ENCODE measurements around the gene DLD. TPM values are rescaled to one million over a fixed set of nuclear protein-coding genes. Genes with fewer than 3 reads are reported as not detected.

Gene DLD, protein sequence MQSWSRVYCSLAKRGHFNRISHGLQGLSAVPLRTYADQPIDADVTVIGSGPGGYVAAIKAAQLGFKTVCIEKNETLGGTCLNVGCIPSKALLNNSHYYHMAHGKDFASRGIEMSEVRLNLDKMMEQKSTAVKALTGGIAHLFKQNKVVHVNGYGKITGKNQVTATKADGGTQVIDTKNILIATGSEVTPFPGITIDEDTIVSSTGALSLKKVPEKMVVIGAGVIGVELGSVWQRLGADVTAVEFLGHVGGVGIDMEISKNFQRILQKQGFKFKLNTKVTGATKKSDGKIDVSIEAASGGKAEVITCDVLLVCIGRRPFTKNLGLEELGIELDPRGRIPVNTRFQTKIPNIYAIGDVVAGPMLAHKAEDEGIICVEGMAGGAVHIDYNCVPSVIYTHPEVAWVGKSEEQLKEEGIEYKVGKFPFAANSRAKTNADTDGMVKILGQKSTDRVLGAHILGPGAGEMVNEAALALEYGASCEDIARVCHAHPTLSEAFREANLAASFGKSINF
- 63.7 and 71.4 TPM in 2 replicates for total RNA-seq (2021; fragmentation: NEBNext Ultra II Directional; extraction: Animal tissue kit (Norgen Biotek cat#: 25700))
- 67.8 and 88.5 TPM in 2 replicates for polyA plus RNA-seq (2011; rRNA removed)
- polyA plus RNA-seq (2011; cell fraction: cytosol; rRNA removed), result 97.4 TPM
- polyA plus RNA-seq (2011; cell fraction: nucleus; rRNA removed), result 21.0 TPM
- 69.3 to 114 TPM (median 88.5 TPM) in 4 replicates for polyA plus RNA-seq (2012, experiment 1 of 2)
- 10.2 TPM for polyA plus RNA-seq (2012, experiment 2 of 2)
- 67.9 TPM for polyA plus RNA-seq (2013, experiment 1 of 2)
- polyA plus RNA-seq (2013, experiment 2 of 2), result 73.0 TPM
- polyA minus RNA-seq (2011; rRNA and poly(A)+ RNA removed), result 114 and 116 TPM in 2 replicates
- polyA minus RNA-seq (2011; cell fraction: cytosol; rRNA and poly(A)+ RNA removed), result 37.8 TPM
- 42.0 TPM for polyA minus RNA-seq (2011; cell fraction: nucleus; rRNA and poly(A)+ RNA removed)
- long read RNA-seq, experiment 1, transcript DLD-201 (14 exons, 3,755 nt), result major isoform, 34 of 97 reads
- long read RNA-seq, experiment 1, partial matches to known transcripts, result 51 of 97 reads
- long read RNA-seq, experiment 1, other reads (novel, unspliced or antisense), result 12 of 97 reads
- long read RNA-seq, experiment 2, transcript DLD-201 (14 exons, 3,755 nt), result major isoform, 123 of 176 reads
- long read RNA-seq, experiment 2, partial matches to known transcripts, result 49 of 176 reads
- long read RNA-seq, experiment 2, other reads (novel, unspliced or antisense), result 2 of 176 reads

DNA sequence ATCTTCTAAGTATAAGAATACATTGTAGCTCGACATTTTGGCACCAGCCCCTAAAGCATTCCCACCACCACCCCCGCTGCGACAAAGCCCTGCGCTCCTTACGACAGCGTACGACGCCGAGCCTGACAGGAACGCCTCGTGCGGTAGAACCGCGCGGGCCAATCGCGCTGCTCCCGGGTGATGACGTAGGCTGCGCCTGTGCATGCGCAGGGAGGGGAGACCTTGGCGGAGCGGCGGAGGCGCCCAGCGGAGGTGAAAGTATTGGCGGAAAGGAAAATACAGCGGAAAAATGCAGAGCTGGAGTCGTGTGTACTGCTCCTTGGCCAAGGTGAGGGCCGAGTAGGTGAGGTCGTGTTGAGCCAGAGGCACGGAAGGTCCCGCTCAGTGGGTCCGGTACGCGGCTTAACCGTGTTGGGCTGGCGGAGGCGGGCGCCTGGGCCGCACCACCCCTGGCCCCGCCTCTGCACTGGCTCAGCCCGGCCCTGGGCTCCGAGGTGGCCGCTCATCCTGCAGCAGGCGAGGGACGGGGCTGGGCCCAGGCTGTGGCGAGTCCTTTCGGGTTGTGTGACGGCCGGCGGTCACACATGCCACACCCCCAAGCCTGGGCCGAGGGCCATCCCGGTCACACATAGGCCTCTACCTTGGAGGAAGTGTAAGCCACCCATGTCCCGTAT, at the start of gene DLD:
Gene DLD (plus strand): TSS at position 222 of the 674 bp plus-strand sequence. CDS start 68 bp downstream, at position 290.
- Histone ChIP-seq H3K14ac (ENCODE audit: insufficient read length) (no peak within 1 kb of the TSS), H3K56ac (replicated peaks; ENCODE audit: insufficient read length, low read depth, low read length) (peak within 1 kb of the TSS; percentile 86), H3K23me2 (ENCODE audit: low read depth, low read length) (peaks cover 5% of the 10 kb centered on the region; the same call in 1 of the 2 replicates), H3K79me2 (ENCODE audit: control insufficient read depth in 1 of 2, insufficient read depth in 2 of 2, low read length in 2 of 2) (peaks cover 2 to 46% of the 10 kb centered on the region in 2 experiments; a peak in 3 of 4 replicates), H3K79me1 (ENCODE audit: low read depth, low read length) (peaks cover 4% of the 10 kb centered on the region; the same call in 1 of the 2 replicates), H3K4me1 (replicated peaks in 1 of 4; ENCODE audit: control insufficient read depth in 3 of 4, insufficient read depth in 4 of 4, low read length in 3 of 4) (peaks cover 0 to 6% (median 3%) of the 10 kb centered on the region in 4 experiments; a peak in 1 of 7 replicates), H2AK5ac (ENCODE audit: low read depth, low read length) (no peak within 1 kb of the TSS), H2AFZ (ENCODE audit: low read length) (peak within 1 kb of the TSS; percentile 93), H3K18ac (ENCODE audit: extremely low read depth, low read length) (peak within 1 kb of the TSS; percentile 100), H2BK120ac (replicated peaks; ENCODE audit: low read depth, low read length) (no peak within 1 kb of the TSS), H2BK12ac (ENCODE audit: low read depth, low read length) (0 out of 2 replicates have a peak within 1 kb of the TSS, but pooled peaks have one; percentile 53), H2BK20ac (ENCODE audit: low read length) (no peak within 1 kb of the TSS; the same call in 1 of the 2 replicates), H3K23ac (ENCODE audit: insufficient read length) (no peak within 1 kb of the TSS), H3K9ac (replicated peaks in 1 of 4; ENCODE audit: extremely low read depth in 1 of 4, low read depth in 3 of 4, low read length in 3 of 4) (peak within 1 kb of the TSS; percentile 75 to 90 (median 88)), H3K27me3 (replicated peaks in 1 of 4; ENCODE audit: control insufficient read depth in 3 of 4, extremely low read depth in 1 of 4, insufficient read depth in 3 of 4, low read length in 3 of 4) (no peaks in the 10 kb centered on the region), H4K8ac (ENCODE audit: extremely low read depth, insufficient read depth, low read length) (peak within 1 kb of the TSS; percentile 54), H3K4me3 (ENCODE audit: extremely low read depth in 1 of 4, insufficient read depth in 2 of 4, low read depth in 3 of 4, low read length in 4 of 4) (peak within 1 kb of the TSS; percentile 67 to 88 (median 75)), H4K91ac (replicated peaks; ENCODE audit: insufficient read length, low read length) (peak within 1 kb of the TSS; percentile 85), H2BK5ac (ENCODE audit: low read depth, low read length) (peak within 1 kb of the TSS; percentile 98), H3K27ac (ENCODE audit: low read depth, low read length) (peak within 1 kb of the TSS; percentile 85), H2BK15ac (ENCODE audit: low read length) (no peak within 1 kb of the TSS; the same call in 1 of the 2 replicates), H3K4ac (replicated peaks; ENCODE audit: insufficient read length, low read depth, low read length) (peak within 1 kb of the TSS; percentile 49), H3K4me2 (ENCODE audit: insufficient read depth in 1 of 2, low read depth in 2 of 2, low read length in 2 of 2) (peak within 1 kb of the TSS; percentile 70 to 97), H4K20me1 (replicated peaks in 1 of 2; ENCODE audit: control insufficient read depth in 1 of 2, insufficient read depth in 2 of 2, low read length in 2 of 2) (peaks cover 1 to 5% of the 10 kb centered on the region in 2 experiments), H4K5ac (ENCODE audit: insufficient read length, low read depth, low read length) (peak within 1 kb of the TSS; percentile 88), H3K36me3 (ENCODE audit: control insufficient read depth in 2 of 4, insufficient read depth in 4 of 4, low read length in 3 of 4) (peaks cover 0 to 23% (median 9%) of the 10 kb centered on the region in 4 experiments; a peak in 5 of 8 replicates), H3K9me3 (ENCODE audit: insufficient read depth in 2 of 2, low read depth in 1 of 2, low read length in 1 of 2) (peaks cover 0 to 3% of the 10 kb centered on the region in 2 experiments; a peak in 1 of 4 replicates)
- FAIRE-seq, result no peak
- POLR2A ChIA-PET (ENCODE audit: partially characterized antibody), result interaction anchor here (1.0 to 1.1 kb wide), 2 partner anchors 11 to 115 kb away, joined by 3 read pairs; no protein-coding TSS in a partner anchor
- 1% methylated on average over 49 of the region's 55 CpGs; no CpG with 5 or more reads in 1 of the 2 experiments for WGBS, 2 experiments (ENCODE audit: extremely low coverage in 1 of 2, insufficient coverage in 1 of 2, insufficient read length in 1 of 2, insufficient replicate concordance in 2 of 2, low coverage in 1 of 2, low lambda C conversion rate in 2 of 2, missing lambda C conversion rate in 1 of 2)
- CTCF ChIA-PET (ENCODE audit: partially characterized antibody), result interaction anchor here (0.9 to 3.8 kb wide), 8 partner anchors 8 to 246 kb away, joined by 3 to 31 read pairs (median 3); no protein-coding TSS in a partner anchor
- peak; percentile 67 to 95 for DNase-seq (ENCODE audit: low read depth in 1 of 2, low spot score in 2 of 2)
- TF ChIP-seq, protein P1, sequence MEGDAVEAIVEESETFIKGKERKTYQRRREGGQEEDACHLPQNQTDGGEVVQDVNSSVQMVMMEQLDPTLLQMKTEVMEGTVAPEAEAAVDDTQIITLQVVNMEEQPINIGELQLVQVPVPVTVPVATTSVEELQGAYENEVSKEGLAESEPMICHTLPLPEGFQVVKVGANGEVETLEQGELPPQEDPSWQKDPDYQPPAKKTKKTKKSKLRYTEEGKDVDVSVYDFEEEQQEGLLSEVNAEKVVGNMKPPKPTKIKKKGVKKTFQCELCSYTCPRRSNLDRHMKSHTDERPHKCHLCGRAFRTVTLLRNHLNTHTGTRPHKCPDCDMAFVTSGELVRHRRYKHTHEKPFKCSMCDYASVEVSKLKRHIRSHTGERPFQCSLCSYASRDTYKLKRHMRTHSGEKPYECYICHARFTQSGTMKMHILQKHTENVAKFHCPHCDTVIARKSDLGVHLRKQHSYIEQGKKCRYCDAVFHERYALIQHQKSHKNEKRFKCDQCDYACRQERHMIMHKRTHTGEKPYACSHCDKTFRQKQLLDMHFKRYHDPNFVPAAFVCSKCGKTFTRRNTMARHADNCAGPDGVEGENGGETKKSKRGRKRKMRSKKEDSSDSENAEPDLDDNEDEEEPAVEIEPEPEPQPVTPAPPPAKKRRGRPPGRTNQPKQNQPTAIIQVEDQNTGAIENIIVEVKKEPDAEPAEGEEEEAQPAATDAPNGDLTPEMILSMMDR (IDR thresholded peaks at IDR 0.05; ENCODE audit: control extremely low read depth in 1 of 3, insufficient read depth in 1 of 3, low read depth in 1 of 3, low read length in 3 of 3), result no peak
- TF ChIP-seq MAFK (IDR thresholded peaks at IDR 0.05; ENCODE audit: low read depth, low read length) (no peak), TEAD4 (IDR thresholded peaks at IDR 0.05; ENCODE audit: low read depth, low read length) (0 out of 2 replicates have a peak, but pooled peaks have one; percentile 14)

Data from H1 (cell line).